Mesendoderm (in vitro differentiated cells): ENCODE results near the gene PALD1.

ENCODE experiments used
- DNase-seq: peaks from one replicate; pipeline ENCODE4 v3.0.0; 2013
- H2AK5ac ChIP-seq: 2 replicates; pipeline ENCODE4 v1.6.1; 2013; ENCODE audit warnings: low read length, inconsistent platforms
- H2BK120ac ChIP-seq: 2 replicates; pipeline ENCODE4 v1.6.1; 2013; ENCODE audit warnings: low read depth, mild to moderate bottlenecking, low read length, moderate library complexity, mixed read lengths
- H2BK15ac ChIP-seq: replicated peaks from 2 replicates; pipeline ENCODE4 v1.6.1; 2013; ENCODE audit warnings: low read depth, mild to moderate bottlenecking, moderate library complexity
- H2BK5ac ChIP-seq: 2 replicates; pipeline ENCODE4 v1.6.1; 2013; ENCODE audit warnings: low read length, inconsistent platforms
- H3K18ac ChIP-seq: 2 replicates; pipeline ENCODE4 v1.6.1; 2013; ENCODE audit warnings: mild to moderate bottlenecking, low read length, mixed read lengths
- H3K23ac ChIP-seq: one replicate; pipeline ENCODE4 v1.6.1; 2013; ENCODE audit warnings: low read length
- H3K27ac ChIP-seq: 2 replicates; pipeline ENCODE4 v1.5.1; 2013; ENCODE audit warnings: low read depth, mild to moderate bottlenecking, inconsistent platforms, low read length, moderate library complexity
- H3K27me3 ChIP-seq: 2 replicates; pipeline ENCODE4 v1.6.1; 2013; ENCODE audit warnings: low read length, control low read depth, mild to moderate bottlenecking, inconsistent platforms; ENCODE audit not compliant: insufficient read depth, poor library complexity
- H3K36me3 ChIP-seq: 2 replicates; pipeline ENCODE4 v1.6.1; 2013; ENCODE audit warnings: low read length, inconsistent platforms; ENCODE audit not compliant: control insufficient read depth, insufficient read depth
- H3K4ac ChIP-seq: one replicate; pipeline ENCODE4 v1.6.1; 2013; ENCODE audit warnings: low read depth, mild to moderate bottlenecking, low read length, moderate library complexity
- H3K4me1 ChIP-seq: 2 replicates; pipeline ENCODE4 v1.6.1; 2013; ENCODE audit warnings: low read depth, low read length, inconsistent platforms; ENCODE audit not compliant: control insufficient read depth
- H3K4me2 ChIP-seq: 2 replicates; pipeline ENCODE4 v1.6.1; 2013; ENCODE audit warnings: low read length
- H3K4me3 ChIP-seq: 2 replicates; pipeline ENCODE4 v1.5.1; 2013; ENCODE audit warnings: mild to moderate bottlenecking, low read length
- H3K56ac ChIP-seq: one replicate; pipeline ENCODE4 v1.6.1; 2013; ENCODE audit warnings: low read length
- H3K79me1 ChIP-seq: 2 replicates; pipeline ENCODE4 v1.6.1; 2013; ENCODE audit warnings: low read length, inconsistent platforms
- H3K79me2 ChIP-seq: 2 replicates; pipeline ENCODE4 v1.6.1; 2013; ENCODE audit warnings: mild to moderate bottlenecking, low read length; ENCODE audit not compliant: control insufficient read depth, insufficient read depth
- H3K9ac ChIP-seq: 2 replicates; pipeline ENCODE4 v1.6.1; 2013; ENCODE audit warnings: low read length, inconsistent platforms
- H4K5ac ChIP-seq: one replicate; pipeline ENCODE4 v1.6.1; 2013; ENCODE audit warnings: low read length
- H4K8ac ChIP-seq: one replicate; pipeline ENCODE4 v1.6.1; 2013; ENCODE audit warnings: low read depth, mild to moderate bottlenecking, control low read depth, low read length, moderate library complexity
- WGBS: extraction: QIAGEN DNeasy Blood & Tissue Kit; methylation state at CpG from one replicate; pipeline ENCODE4 v1.1.7; 2013; ENCODE audit warnings: low lambda C conversion rate, missing lambda C conversion rate; ENCODE audit not compliant: insufficient coverage; ENCODE audit errors: extremely low coverage; 5-methylcytosine and 5-hydroxymethylcytosine counted together

Gene PALD1

GRCh38 chr10:70592746-70593512 is 114.4 kb downstream of the PALD1 start:
- Histone ChIP-seq H3K18ac (no peak overlapping the region), H4K8ac (no peak overlapping the region), H3K79me2 (no peaks in the 10 kb centered on the region), H2BK15ac (no peak overlapping the region), H3K4me3 (no peak overlapping the region), H3K27ac (no peak overlapping the region), H3K79me1 (no peaks in the 10 kb centered on the region), H3K27me3 (no peaks in the 10 kb centered on the region), H3K4me2 (no peak overlapping the region), H3K4me1 (no peaks in the 10 kb centered on the region), H2BK5ac (no peak overlapping the region), H3K36me3 (no peaks in the 10 kb centered on the region), H4K5ac (no peak overlapping the region), H3K9ac (no peak overlapping the region), H3K4ac (no peak overlapping the region), H2AK5ac (no peak overlapping the region), H2BK120ac (no peak overlapping the region), H3K23ac (no peak overlapping the region), H3K56ac (no peak overlapping the region)
- WGBS: no CpG with 5 or more reads among the region's 16 CpGs
- no peak for DNase-seq

- no peaks in the 10 kb centered on the region for H3K79me2 ChIP-seq
- H3K4me1 ChIP-seq: no peaks in the 10 kb centered on the region
- no peak overlapping the region for H3K4ac ChIP-seq
- no peaks in the 10 kb centered on the region for H3K36me3 ChIP-seq
- H3K18ac ChIP-seq: no peak overlapping the region
- H3K56ac ChIP-seq: no peak overlapping the region
- H3K27me3 ChIP-seq: no peaks in the 10 kb centered on the region
- DNase-seq: no peak
- H3K4me2 ChIP-seq: no peak overlapping the region
- no peak overlapping the region for H4K5ac ChIP-seq
- no peaks in the 10 kb centered on the region for H3K79me1 ChIP-seq
- H2AK5ac ChIP-seq: no peak overlapping the region
- no peak overlapping the region for H3K23ac ChIP-seq
- no peak overlapping the region for H3K4me3 ChIP-seq
- WGBS: no CpG with 5 or more reads among the region's 7 CpGs
- H2BK5ac ChIP-seq: no peak overlapping the region
- no peak overlapping the region for H3K9ac ChIP-seq
- H2BK15ac ChIP-seq: no peak overlapping the region
- no peak overlapping the region for H4K8ac ChIP-seq
- H3K27ac ChIP-seq: no peak overlapping the region
- no peak overlapping the region for H2BK120ac ChIP-seq
Observed at GRCh38 chr10:70593513-70593890, 114.9 kb downstream of the PALD1 start.

- no peaks in the 10 kb centered on the region for H3K36me3 ChIP-seq
- no peak overlapping the region for H3K23ac ChIP-seq
- H2AK5ac ChIP-seq: no peak overlapping the region
- H3K4me2 ChIP-seq: no peak overlapping the region
- H3K79me2 ChIP-seq: no peaks in the 10 kb centered on the region
- no peak overlapping the region for H3K9ac ChIP-seq
- no peaks in the 10 kb centered on the region for H3K79me1 ChIP-seq
- no peak overlapping the region for H3K4me3 ChIP-seq
- H3K4me1 ChIP-seq: no peaks in the 10 kb centered on the region
- H4K5ac ChIP-seq: no peak overlapping the region
- H3K27me3 ChIP-seq: no peaks in the 10 kb centered on the region
- DNase-seq: no peak
- H2BK120ac ChIP-seq: no peak overlapping the region
- H3K18ac ChIP-seq: no peak overlapping the region
- no CpG with 5 or more reads among the region's 3 CpGs for WGBS
- H3K56ac ChIP-seq: no peak overlapping the region
- H3K27ac ChIP-seq: no peak overlapping the region
- H3K4ac ChIP-seq: no peak overlapping the region
- no peak overlapping the region for H2BK15ac ChIP-seq
- H4K8ac ChIP-seq: no peak overlapping the region
- H2BK5ac ChIP-seq: no peak overlapping the region
Observed at GRCh38 chr10:70594161-70594560, 115.6 kb downstream of the PALD1 start.

GRCh38 chr10:70595566-70596016 is 117.0 kb downstream of the PALD1 start:
- no CpG with 5 or more reads among the region's 5 CpGs for whole genome bisulfite sequencing
- no peak overlapping the region for H3K18ac ChIP-seq
- no peak overlapping the region for H3K23ac ChIP-seq
- H2BK5ac ChIP-seq: no peak overlapping the region
- H3K4ac ChIP-seq: no peak overlapping the region
- H3K27ac ChIP-seq: no peak overlapping the region
- H2AK5ac ChIP-seq: no peak overlapping the region
- no peak overlapping the region for H3K9ac ChIP-seq
- no peak for DNase-seq
- H3K36me3 ChIP-seq: no peaks in the 10 kb centered on the region
- no peak overlapping the region for H2BK120ac ChIP-seq
- no peak overlapping the region for H3K4me3 ChIP-seq
- no peaks in the 10 kb centered on the region for H3K27me3 ChIP-seq
- no peak overlapping the region for H3K4me2 ChIP-seq
- H3K4me1 ChIP-seq: no peaks in the 10 kb centered on the region
- no peak overlapping the region for H4K5ac ChIP-seq
- no peak overlapping the region for H2BK15ac ChIP-seq
- H4K8ac ChIP-seq: no peak overlapping the region
- H3K79me2 ChIP-seq: no peaks in the 10 kb centered on the region
- no peaks in the 10 kb centered on the region for H3K79me1 ChIP-seq
- H3K56ac ChIP-seq: no peak overlapping the region

GRCh38 chr10:70596110-70596798 is 117.7 kb downstream of the PALD1 start:
- Histone ChIP-seq H3K27ac (no peak overlapping the region), H3K56ac (no peak overlapping the region), H3K9ac (no peak overlapping the region), H3K23ac (no peak overlapping the region), H3K4me1 (no peaks in the 10 kb centered on the region), H3K4me2 (no peak overlapping the region), H3K27me3 (no peaks in the 10 kb centered on the region), H3K4ac (no peak overlapping the region), H3K4me3 (no peak overlapping the region), H2BK5ac (no peak overlapping the region), H2BK120ac (no peak overlapping the region), H3K18ac (no peak overlapping the region), H4K5ac (no peak overlapping the region), H3K79me2 (no peaks in the 10 kb centered on the region), H4K8ac (no peak overlapping the region), H2AK5ac (no peak overlapping the region), H3K79me1 (no peaks in the 10 kb centered on the region), H3K36me3 (no peaks in the 10 kb centered on the region), H2BK15ac (no peak overlapping the region)
- no CpG with 5 or more reads among the region's 14 CpGs for WGBS
- DNase-seq: no peak
